Fibroblast of villous mesenchyme (primary cell): ENCODE data around the gene EMILIN2. TPM values are rescaled to one million over a fixed set of nuclear protein-coding genes. Genes with fewer than 3 reads are reported as not detected.

ENCODE experiments used
- DNase-seq: peaks from one replicate; pipeline ENCODE4 v3.0.0-alpha.2; 2010; ENCODE audit warnings: low read depth
- H3K4me3 ChIP-seq: 2 replicates; pipeline ENCODE4 v1.5.1; 2011; ENCODE audit warnings: low read depth, mild to moderate bottlenecking, low read length
- CTCF ChIP-seq: IDR thresholded peaks from 2 replicates; pipeline ENCODE4 v1.5.1; 2012; ENCODE audit warnings: low read depth, mild to moderate bottlenecking, low read length; ENCODE audit not compliant: insufficient read depth
- total RNA-seq: library from RNA; depleted of rRNA; stranded (reverse); fragments of >200 nt; gene quantifications from 2 replicates; pipeline ENCODE4 v1.2.3, GENCODE V29; 2012

The EMILIN2 gene
- total RNA-seq, 1 donor: 16.4 TPM

- peak; percentile 32 for DNase-seq
These were observed 43.0 kb downstream of the EMILIN2 start for GRCh38 chr18:2889761-2890192.

GRCh38 chr18:2890606-2891005, 43.8 kb downstream of the EMILIN2 start:
- no peak for TF ChIP-seq CTCF
- no peak for DNase-seq
- no peak overlapping the region for H3K4me3 ChIP-seq

More at GRCh38 chr18:2889761-2890192, 43.0 kb downstream of the EMILIN2 start:
- no peak for TF ChIP-seq CTCF
- H3K4me3 ChIP-seq: no peak overlapping the region

GRCh38 chr18:2891526-2892431, 45.0 kb downstream of the EMILIN2 start:
- H3K4me3 ChIP-seq: no peak overlapping the region
- no peak for DNase-seq
- no peak for TF ChIP-seq CTCF

GRCh38 chr18:2893056-2893455, 46.2 kb downstream of the EMILIN2 start:
- H3K4me3 ChIP-seq: no peak overlapping the region
- no peak for TF ChIP-seq CTCF
- DNase-seq: no peak

GRCh38 chr18:2893676-2894075, 46.9 kb downstream of the EMILIN2 start:
- TF ChIP-seq CTCF: no peak
- no peak for DNase-seq
- H3K4me3 ChIP-seq: no peak overlapping the region

GRCh38 chr18:2894131-2894840, 47.5 kb downstream of the EMILIN2 start:
- H3K4me3 ChIP-seq: no peak overlapping the region
- no peak for TF ChIP-seq CTCF
- no peak for DNase-seq
